ENCODE measurements around the gene RBBP5. TPM values are rescaled to one million over a fixed set of nuclear protein-coding genes. Genes with fewer than 3 reads are reported as not detected.

RBBP5 gene
- total RNA-seq, 4 donors from 2014 or later, result 4.9 to 33.7 (median 24.7) TPM

GRCh38 chr1:205102404-205102803 is 19.4 kb downstream of the RBBP5 start:
- no peaks in the 10 kb centered on the region for H3K9me3 ChIP-seq
- H3K27ac ChIP-seq, result no peak overlapping the region
- H3K4me1 ChIP-seq, result no peaks in the 10 kb centered on the region
- no peak for TF ChIP-seq POLR2A (IDR thresholded peaks at IDR 0.05)
- no peak for TF ChIP-seq CTCF (IDR thresholded peaks at IDR 0.05)
- H3K4me3 ChIP-seq, result no peak overlapping the region
- H3K27me3 ChIP-seq, result no peaks in the 10 kb centered on the region
- no peak for DNase-seq
- H3K36me3 ChIP-seq, result peaks cover 0 to 6% of the 10 kb centered on the region in 2 donors
- intact Hi-C loops (cut with DNase I; ENCODE audit: low total_unique reads), result no loop called here

- no peak overlapping the region for H3K4me3 ChIP-seq
- DNase-seq, result no peak
- no peak overlapping the region for H3K27ac ChIP-seq
- no peaks in the 10 kb centered on the region for H3K9me3 ChIP-seq
- peaks cover 0 to 6% of the 10 kb centered on the region in 2 donors for H3K36me3 ChIP-seq
- H3K4me1 ChIP-seq, result no peaks in the 10 kb centered on the region
- no peaks in the 10 kb centered on the region for H3K27me3 ChIP-seq
- intact Hi-C loops (cut with DNase I; ENCODE audit: low total_unique reads), result no loop called here
- TF ChIP-seq CTCF (IDR thresholded peaks at IDR 0.05), result no peak
- no peak for TF ChIP-seq POLR2A (IDR thresholded peaks at IDR 0.05)
These were observed 23.5 kb downstream of the RBBP5 start for GRCh38 chr1:205098242-205098641.

- Histone ChIP-seq H3K27ac (no peak overlapping the region), H3K36me3 (peaks cover 0 to 6% of the 10 kb centered on the region in 2 donors), H3K9me3 (no peaks in the 10 kb centered on the region), H3K4me1 (no peaks in the 10 kb centered on the region), H3K4me3 (no peak overlapping the region), H3K27me3 (no peaks in the 10 kb centered on the region)
- TF ChIP-seq POLR2A (IDR thresholded peaks at IDR 0.05), result no peak
- no peak for TF ChIP-seq CTCF (IDR thresholded peaks at IDR 0.05)
- intact Hi-C loops (cut with DNase I; ENCODE audit: low total_unique reads), result no loop called here
- no peak for DNase-seq
These were observed 26.4 kb downstream of the RBBP5 start for GRCh38 chr1:205095422-205095821.

- Histone ChIP-seq H3K4me3 (no peak overlapping the region), H3K27me3 (no peaks in the 10 kb centered on the region), H3K36me3 (no peaks in the 10 kb centered on the region), H3K4me1 (no peaks in the 10 kb centered on the region), H3K27ac (no peak overlapping the region), H3K9me3 (no peaks in the 10 kb centered on the region)
- DNase-seq, result no peak
- intact Hi-C loops (cut with DNase I; ENCODE audit: low total_unique reads), result no loop called here
- TF ChIP-seq POLR2A (IDR thresholded peaks at IDR 0.05) (no peak), CTCF (IDR thresholded peaks at IDR 0.05) (no peak)
These were observed 30.6 kb downstream of the RBBP5 start for GRCh38 chr1:205091043-205091740.

- H3K27me3 ChIP-seq, result no peaks in the 10 kb centered on the region
- intact Hi-C loops (cut with DNase I; ENCODE audit: low total_unique reads), result no loop called here
- H3K27ac ChIP-seq, result no peak overlapping the region
- H3K4me3 ChIP-seq, result no peak overlapping the region
- TF ChIP-seq CTCF (IDR thresholded peaks at IDR 0.05) (no peak), POLR2A (IDR thresholded peaks at IDR 0.05) (no peak)
- no peak for DNase-seq
- H3K4me1 ChIP-seq, result no peaks in the 10 kb centered on the region
- H3K9me3 ChIP-seq, result no peaks in the 10 kb centered on the region
- no peaks in the 10 kb centered on the region for H3K36me3 ChIP-seq
These were observed 33.4 kb downstream of the RBBP5 start for GRCh38 chr1:205088341-205088740.

All from uterus (tissue), 4 donors.